MM.1S (cell line): ENCODE data around the gene CTNNA2.

ENCODE experiments used
- DNase-seq: peaks from one replicate; pipeline ENCODE4 v3.0.0-alpha.2; 2015
- H2AFZ ChIP-seq: fragments of 300-600 bp; sonication (generic); 2 replicates; pipeline ENCODE4 v1.6.0; 2016; ENCODE audit warnings: antibody characterized with exemption, low read length
- H3F3A ChIP-seq: fragments of 300-600 bp; sonication (generic); 2 replicates; pipeline ENCODE4 v1.6.1; 2016; ENCODE audit warnings: mild to moderate bottlenecking, antibody characterized with exemption, low read length, moderate library complexity, mixed read lengths; ENCODE audit not compliant: insufficient read depth
- H3K27ac ChIP-seq: fragments of 300-600 bp; sonication (generic); 2 replicates; pipeline ENCODE4 v1.5.1; 2016; ENCODE audit warnings: mild to moderate bottlenecking, low read length
- H3K27me3 ChIP-seq: fragments of 300-600 bp; sonication (generic); replicated peaks from 2 replicates; pipeline ENCODE4 v1.6.0; 2016; ENCODE audit warnings: low read length; ENCODE audit not compliant: insufficient read depth
- H3K36me3 ChIP-seq: fragments of 300-600 bp; sonication (generic); replicated peaks from 2 replicates; pipeline ENCODE4 v1.6.1; 2016; ENCODE audit warnings: mild to moderate bottlenecking, low read length, mixed read lengths; ENCODE audit not compliant: insufficient read depth
- H3K4me1 ChIP-seq: fragments of 300-600 bp; sonication (generic); 2 replicates; pipeline ENCODE4 v1.6.1; 2016; ENCODE audit warnings: low read length, mixed read lengths
- H3K4me2 ChIP-seq: fragments of 300-600 bp; sonication (generic); 2 replicates; pipeline ENCODE4 v1.6.0; 2016; ENCODE audit warnings: low read depth, low read length
- H3K4me3 ChIP-seq: fragments of 300-600 bp; sonication (generic); 2 replicates; pipeline ENCODE4 v1.5.1; 2016; ENCODE audit warnings: low read length, mixed read lengths
- H3K79me2 ChIP-seq: fragments of 300-600 bp; sonication (generic); 2 replicates; pipeline ENCODE4 v1.6.1; 2016; ENCODE audit warnings: mixed run types, low read length, mixed read lengths
- H3K9ac ChIP-seq: fragments of 300-600 bp; sonication (generic); 2 replicates; pipeline ENCODE4 v1.6.1; 2016; ENCODE audit warnings: low read length, mixed read lengths
- H3K9me2 ChIP-seq: fragments of 300-600 bp; sonication (generic); replicated peaks from 2 replicates; pipeline ENCODE4 v1.6.1; 2016; ENCODE audit warnings: mild to moderate bottlenecking, low read length, mixed read lengths; ENCODE audit not compliant: insufficient read depth
- H3K9me3 ChIP-seq: fragments of 300-600 bp; sonication (generic); replicated peaks from 2 replicates; pipeline ENCODE4 v1.6.1; 2016; ENCODE audit warnings: mild to moderate bottlenecking, low read length, mixed read lengths; ENCODE audit not compliant: insufficient read depth
- H4K20me1 ChIP-seq: fragments of 300-600 bp; sonication (generic); 2 replicates; pipeline ENCODE4 v1.6.1; 2016; ENCODE audit warnings: mild to moderate bottlenecking, low read length, moderate library complexity, mixed read lengths; ENCODE audit not compliant: insufficient read depth
- EZH2 ChIP-seq: fragments of 300-600 bp; sonication (generic); optimal IDR thresholded peaks from 2 replicates; pipeline ENCODE3; 2017; ENCODE audit warnings: low read depth, mild to moderate bottlenecking, antibody characterized with exemption, low read length, mixed read lengths
- EZH2phosphoT487 ChIP-seq: fragments of 300-600 bp; sonication (generic); IDR thresholded peaks from 2 replicates; pipeline ENCODE4 v1.6.1; 2018; ENCODE audit warnings: antibody characterized with exemption, low read length
- TF ChIP-seq, protein P1 (sequence below): fragments of 300-600 bp; sonication (generic); IDR thresholded peaks from 2 replicates; pipeline ENCODE4 v1.5.1; 2016; ENCODE audit warnings: antibody characterized with exemption, low read length, mixed read lengths

The CTNNA2 gene

DNA sequence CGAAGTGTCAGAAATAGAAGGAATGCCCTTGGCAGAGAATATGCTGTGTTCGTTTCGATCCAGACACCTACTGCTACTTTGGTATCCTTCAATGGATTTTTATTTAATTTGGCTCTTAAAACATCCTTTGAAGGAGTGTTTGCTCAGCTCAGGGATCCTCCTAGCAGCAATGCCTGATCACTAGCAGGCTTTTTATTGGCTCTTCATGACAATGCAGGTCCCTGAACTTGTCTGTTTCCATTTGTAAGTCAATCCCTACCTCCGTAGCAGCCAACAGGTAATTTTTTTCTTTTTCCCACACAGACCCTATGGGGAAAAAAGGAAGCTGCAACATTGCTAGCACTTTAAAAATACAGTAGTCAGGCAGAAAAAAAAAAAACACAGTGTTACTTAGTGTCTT is 1157.9 kb downstream of the CTNNA2 start:
- Histone ChIP-seq H3F3A (no peaks in the 10 kb centered on the region), H3K9me2 (no peaks in the 10 kb centered on the region), H3K4me2 (no peak overlapping the region), H3K9ac (no peak overlapping the region), H3K27me3 (no peaks in the 10 kb centered on the region), H3K4me1 (no peaks in the 10 kb centered on the region), H3K4me3 (no peak overlapping the region), H2AFZ (no peak overlapping the region), H3K9me3 (no peaks in the 10 kb centered on the region), H3K79me2 (no peaks in the 10 kb centered on the region), H4K20me1 (no peaks in the 10 kb centered on the region), H3K27ac (no peak overlapping the region), H3K36me3 (no peaks in the 10 kb centered on the region)
- TF ChIP-seq EZH2 (no peak), EZH2phosphoT487 (no peak)
- TF ChIP-seq, protein P1, sequence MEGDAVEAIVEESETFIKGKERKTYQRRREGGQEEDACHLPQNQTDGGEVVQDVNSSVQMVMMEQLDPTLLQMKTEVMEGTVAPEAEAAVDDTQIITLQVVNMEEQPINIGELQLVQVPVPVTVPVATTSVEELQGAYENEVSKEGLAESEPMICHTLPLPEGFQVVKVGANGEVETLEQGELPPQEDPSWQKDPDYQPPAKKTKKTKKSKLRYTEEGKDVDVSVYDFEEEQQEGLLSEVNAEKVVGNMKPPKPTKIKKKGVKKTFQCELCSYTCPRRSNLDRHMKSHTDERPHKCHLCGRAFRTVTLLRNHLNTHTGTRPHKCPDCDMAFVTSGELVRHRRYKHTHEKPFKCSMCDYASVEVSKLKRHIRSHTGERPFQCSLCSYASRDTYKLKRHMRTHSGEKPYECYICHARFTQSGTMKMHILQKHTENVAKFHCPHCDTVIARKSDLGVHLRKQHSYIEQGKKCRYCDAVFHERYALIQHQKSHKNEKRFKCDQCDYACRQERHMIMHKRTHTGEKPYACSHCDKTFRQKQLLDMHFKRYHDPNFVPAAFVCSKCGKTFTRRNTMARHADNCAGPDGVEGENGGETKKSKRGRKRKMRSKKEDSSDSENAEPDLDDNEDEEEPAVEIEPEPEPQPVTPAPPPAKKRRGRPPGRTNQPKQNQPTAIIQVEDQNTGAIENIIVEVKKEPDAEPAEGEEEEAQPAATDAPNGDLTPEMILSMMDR = no peak
- no peak for DNase-seq

DNA sequence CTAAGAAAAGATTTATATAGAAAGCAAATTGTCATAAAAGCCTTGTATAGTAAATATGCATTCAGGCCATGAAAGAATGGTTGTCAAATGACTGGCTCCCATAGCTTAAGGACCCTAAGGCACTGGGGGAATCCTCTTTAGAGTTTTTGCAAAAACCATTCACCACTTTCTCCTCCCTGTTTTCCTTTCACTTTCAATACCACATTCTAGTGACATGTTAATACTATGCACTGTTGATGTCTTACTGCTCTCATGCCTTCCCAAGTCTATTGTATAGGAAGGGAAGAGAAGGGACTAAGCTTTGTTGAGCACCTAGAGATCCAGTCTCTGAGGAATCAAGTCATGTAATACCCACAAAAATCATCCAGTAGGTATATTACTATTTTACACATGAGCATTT is 1174.7 kb downstream of the CTNNA2 start:
- no peaks in the 10 kb centered on the region for H3K27me3 ChIP-seq
- H3K9me2 ChIP-seq = no peaks in the 10 kb centered on the region
- no peaks in the 10 kb centered on the region for H3K79me2 ChIP-seq
- H3K4me2 ChIP-seq = no peak overlapping the region
- no peaks in the 10 kb centered on the region for H3F3A ChIP-seq
- H2AFZ ChIP-seq = no peak overlapping the region
- TF ChIP-seq, protein P1 = no peak
- no peak for TF ChIP-seq EZH2phosphoT487
- no peak for TF ChIP-seq EZH2
- no peaks in the 10 kb centered on the region for H3K4me1 ChIP-seq
- H3K9ac ChIP-seq = no peak overlapping the region
- DNase-seq = no peak
- H3K9me3 ChIP-seq = no peaks in the 10 kb centered on the region
- H3K36me3 ChIP-seq = no peaks in the 10 kb centered on the region
- H3K4me3 ChIP-seq = no peak overlapping the region
- H3K27ac ChIP-seq = no peak overlapping the region
- no peaks in the 10 kb centered on the region for H4K20me1 ChIP-seq

DNA sequence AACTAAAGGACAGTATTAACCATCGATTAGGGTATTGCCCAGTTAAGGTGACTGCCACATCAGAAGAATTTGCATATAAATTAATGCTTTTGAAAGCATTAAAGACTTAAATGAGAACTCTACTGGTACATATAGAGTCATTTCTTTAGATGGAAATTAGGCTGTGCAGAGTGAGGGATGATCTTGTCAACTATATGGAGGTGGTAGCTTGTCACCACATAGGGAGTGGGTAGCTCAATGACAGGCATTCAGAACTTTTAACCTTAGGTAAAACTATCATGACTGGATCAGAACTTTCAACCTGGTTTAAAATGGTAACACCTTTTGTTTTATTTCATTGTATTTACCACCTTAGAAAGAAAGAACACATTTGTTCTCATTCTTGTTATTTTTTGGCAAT is 1176.3 kb downstream of the CTNNA2 start:
- Histone ChIP-seq H2AFZ (no peak overlapping the region), H3K9ac (no peak overlapping the region), H3K9me3 (no peaks in the 10 kb centered on the region), H3K4me1 (no peaks in the 10 kb centered on the region), H3F3A (no peaks in the 10 kb centered on the region), H3K36me3 (no peaks in the 10 kb centered on the region), H3K4me2 (no peak overlapping the region), H3K27me3 (no peaks in the 10 kb centered on the region), H3K79me2 (no peaks in the 10 kb centered on the region), H4K20me1 (no peaks in the 10 kb centered on the region), H3K9me2 (no peaks in the 10 kb centered on the region), H3K27ac (no peak overlapping the region), H3K4me3 (no peak overlapping the region)
- DNase-seq = no peak
- TF ChIP-seq EZH2 = no peak
- TF ChIP-seq, protein P1 = no peak
